Measurements from ENCODE around the gene VPS50.

Gene VPS50

GRCh38 chr7:93378131-93378760, 146.1 kb downstream of the VPS50 start:
- H3K27ac Mint-ChIP-seq, result no peak overlapping the region
- no peak overlapping the region for H3K4me3 Mint-ChIP-seq
- no peaks in the 10 kb centered on the region for H3K36me3 Mint-ChIP-seq (ENCODE audit: low read depth)
- no peaks in the 10 kb centered on the region for H3K4me1 Mint-ChIP-seq (ENCODE audit: low read depth)
- peaks cover 13% of the 10 kb centered on the region for H3K27me3 Mint-ChIP-seq (ENCODE audit: low read depth)
- no peaks in the 10 kb centered on the region for H3K9me3 Mint-ChIP-seq

- Mint-ChIP-seq H3K27ac (no peak overlapping the region), H3K36me3 (ENCODE audit: low read depth) (no peaks in the 10 kb centered on the region), H3K27me3 (ENCODE audit: low read depth) (peaks cover 15% of the 10 kb centered on the region), H3K4me3 (no peak overlapping the region), H3K4me1 (ENCODE audit: low read depth) (no peaks in the 10 kb centered on the region), H3K9me3 (no peaks in the 10 kb centered on the region)
These were observed 150.2 kb downstream of the VPS50 start for GRCh38 chr7:93382362-93382761.

GRCh38 chr7:93390660-93391059, 158.5 kb downstream of the VPS50 start:
- H3K9me3 Mint-ChIP-seq, result no peaks in the 10 kb centered on the region

GRCh38 chr7:93392984-93393383, 160.8 kb downstream of the VPS50 start:
- no peak overlapping the region for H3K27ac Mint-ChIP-seq
- H3K9me3 Mint-ChIP-seq, result no peaks in the 10 kb centered on the region
- no peak overlapping the region for H3K4me3 Mint-ChIP-seq
- H3K36me3 Mint-ChIP-seq (ENCODE audit: low read depth), result no peaks in the 10 kb centered on the region
- peaks cover under 1% of the 10 kb centered on the region for H3K27me3 Mint-ChIP-seq (ENCODE audit: low read depth)
- H3K4me1 Mint-ChIP-seq (ENCODE audit: low read depth), result no peaks in the 10 kb centered on the region

More at GRCh38 chr7:93390660-93391059, 158.5 kb downstream of the VPS50 start:
- Mint-ChIP-seq H3K27ac (no peak overlapping the region), H3K27me3 (ENCODE audit: low read depth) (peaks cover 12% of the 10 kb centered on the region), H3K4me3 (no peak overlapping the region), H3K36me3 (ENCODE audit: low read depth) (no peaks in the 10 kb centered on the region), H3K4me1 (ENCODE audit: low read depth) (no peaks in the 10 kb centered on the region)

GRCh38 chr7:93399642-93400041, 167.5 kb downstream of the VPS50 start:
- H3K4me3 Mint-ChIP-seq, result no peak overlapping the region
- H3K36me3 Mint-ChIP-seq (ENCODE audit: low read depth), result no peaks in the 10 kb centered on the region
- H3K27me3 Mint-ChIP-seq (ENCODE audit: low read depth), result no peaks in the 10 kb centered on the region
- H3K4me1 Mint-ChIP-seq (ENCODE audit: low read depth), result no peaks in the 10 kb centered on the region
- H3K27ac Mint-ChIP-seq, result no peak overlapping the region
- no peaks in the 10 kb centered on the region for H3K9me3 Mint-ChIP-seq

- no peaks in the 10 kb centered on the region for H3K27me3 Mint-ChIP-seq (ENCODE audit: low read depth)
- no peaks in the 10 kb centered on the region for H3K4me1 Mint-ChIP-seq (ENCODE audit: low read depth)
- no peak overlapping the region for H3K27ac Mint-ChIP-seq
- no peak overlapping the region for H3K4me3 Mint-ChIP-seq
- no peaks in the 10 kb centered on the region for H3K36me3 Mint-ChIP-seq (ENCODE audit: low read depth)
- H3K9me3 Mint-ChIP-seq, result peaks cover 7% of the 10 kb centered on the region
These were observed 170.8 kb downstream of the VPS50 start for GRCh38 chr7:93402944-93403343.

- Mint-ChIP-seq H3K27ac (no peak overlapping the region), H3K27me3 (ENCODE audit: low read depth) (no peaks in the 10 kb centered on the region), H3K36me3 (ENCODE audit: low read depth) (no peaks in the 10 kb centered on the region), H3K4me1 (ENCODE audit: low read depth) (no peaks in the 10 kb centered on the region), H3K4me3 (no peak overlapping the region), H3K9me3 (peaks cover 7% of the 10 kb centered on the region)
These were observed 175.1 kb downstream of the VPS50 start for GRCh38 chr7:93407239-93407638.

- H3K4me3 Mint-ChIP-seq, result no peak overlapping the region
- H3K9me3 Mint-ChIP-seq, result peaks cover 7% of the 10 kb centered on the region
- no peak overlapping the region for H3K27ac Mint-ChIP-seq
- no peaks in the 10 kb centered on the region for H3K4me1 Mint-ChIP-seq (ENCODE audit: low read depth)
- no peaks in the 10 kb centered on the region for H3K27me3 Mint-ChIP-seq (ENCODE audit: low read depth)
- H3K36me3 Mint-ChIP-seq (ENCODE audit: low read depth), result no peaks in the 10 kb centered on the region
These were observed 177.2 kb downstream of the VPS50 start for GRCh38 chr7:93409324-93409723.
